ENCODE results near the gene RITA1. TPM values are rescaled to one million over a fixed set of nuclear protein-coding genes. Genes with fewer than 3 reads are reported as not detected.

RITA1 gene
- total and polyA plus RNA-seq, 10 of the 15 experiments (the other 5 are each of a cell fraction or from before 2014, with no cell fraction given), result 2.3 to 39.9 (median 24.8) TPM

- ChIA-PET POLR2A (no interaction called here), CTCF (interaction anchor here (0.8 to 1.4 kb wide), 2 partner anchors 8 to 15 kb away, joined by 3 read pairs; no protein-coding TSS in a partner anchor), RAD21 (ENCODE audit: unreplicated experiment) (interaction anchor here (0.6 kb wide), 1 partner anchor 123 kb away, joined by 3 read pairs; no protein-coding TSS in a partner anchor), SMC1A (ENCODE audit: uncharacterized antibody, unreplicated experiment) (interaction anchor here (0.8 to 2.3 kb wide), 5 partner anchors 15 to 1038 kb away, joined by 3 to 7 read pairs (median 3); partner anchors contain the start of gene SLC8B1)
- DNase-seq (ENCODE audit: low read depth, low spot score), result no peak
- Histone ChIP-seq H4K20me1 (ENCODE audit: control insufficient read depth, insufficient read depth) (no peaks in the 10 kb centered on the region), H3K9me3 (replicated peaks; ENCODE audit: control insufficient read depth, insufficient read depth, low read length) (no peaks in the 10 kb centered on the region), H3K9ac (ENCODE audit: control insufficient read depth, insufficient read depth, low read length) (no peak overlapping the region), H2AFZ (ENCODE audit: control insufficient read depth, low read depth, low read length) (no peak overlapping the region), H3K27me3 (replicated peaks in 1 of 2; ENCODE audit: control insufficient read depth in 2 of 2, insufficient read depth in 2 of 2, low read length in 1 of 2) (no peaks in the 10 kb centered on the region), H3K4me1 (ENCODE audit: control insufficient read depth, insufficient read depth, low read length) (peaks cover 7% of the 10 kb centered on the region), H3K36me3 (ENCODE audit: control insufficient read depth in 2 of 2, insufficient read depth in 2 of 2, low read length in 1 of 2) (peaks cover 6 to 19% of the 10 kb centered on the region in 2 experiments), H3K79me2 (ENCODE audit: control insufficient read depth, insufficient read depth, low read length) (no peaks in the 10 kb centered on the region; the same call in 1 of the 2 replicates), H3K4me3 (no peak overlapping the region), H3K4me2 (ENCODE audit: control insufficient read depth, insufficient read depth) (no peak overlapping the region), H3K27ac (ENCODE audit: control insufficient read depth, insufficient read depth) (no peak overlapping the region)
- no peak for FAIRE-seq
- TF ChIP-seq TAF1 (IDR thresholded peaks at IDR 0.05; ENCODE audit: borderline replicate concordance, low read depth, low read length) (no peak), WRNIP1 (IDR thresholded peaks at IDR 0.05; ENCODE audit: borderline replicate concordance, low read depth, low read length) (no peak), SRF (IDR thresholded peaks at IDR 0.05; ENCODE audit: low read depth in 2 of 2, low read length in 2 of 2) (no peak), SMAD1 (IDR thresholded peaks at IDR 0.05; ENCODE audit: low read depth, partially characterized antibody) (no peak), YBX1 (IDR thresholded peaks at IDR 0.05) (no peak), TCF7 (IDR thresholded peaks at IDR 0.05; ENCODE audit: borderline replicate concordance) (no peak), MAX (IDR thresholded peaks at IDR 0.05; ENCODE audit: low read depth, low read length) (no peak), JUNB (IDR thresholded peaks at IDR 0.05) (no peak), TBL1XR1 (IDR thresholded peaks at IDR 0.05; ENCODE audit: low read depth, low read length) (no peak)
- no TSS peak for BruUV-seq (replicated peaks)
- no peak for ATAC-seq
- intact Hi-C loops (cut with micrococcal nuclease; ENCODE audit: unreplicated experiment), result no loop called here
- in situ Hi-C loops (cut with MboI), result no loop called here
- 65% methylated on average over 3 of the region's 3 CpGs for WGBS (ENCODE audit: insufficient coverage, insufficient replicate concordance, low lambda C conversion rate, missing lambda C conversion rate)
These were observed 52.8 kb downstream of the RITA1 start for GRCh38 chr12:113238309-113238708.
